Mesendoderm (in vitro differentiated cells): ENCODE measurements around the gene LAMB1.

Experiments used
- DNase-seq: peaks from one replicate; pipeline ENCODE4 v3.0.0; 2013
- H2AK5ac ChIP-seq: 2 replicates; pipeline ENCODE4 v1.6.1; 2013; ENCODE audit warnings: low read length, inconsistent platforms
- H2BK120ac ChIP-seq: 2 replicates; pipeline ENCODE4 v1.6.1; 2013; ENCODE audit warnings: low read depth, mild to moderate bottlenecking, low read length, moderate library complexity, mixed read lengths
- H2BK15ac ChIP-seq: replicated peaks from 2 replicates; pipeline ENCODE4 v1.6.1; 2013; ENCODE audit warnings: low read depth, mild to moderate bottlenecking, moderate library complexity
- H2BK5ac ChIP-seq: 2 replicates; pipeline ENCODE4 v1.6.1; 2013; ENCODE audit warnings: low read length, inconsistent platforms
- H3K18ac ChIP-seq: 2 replicates; pipeline ENCODE4 v1.6.1; 2013; ENCODE audit warnings: mild to moderate bottlenecking, low read length, mixed read lengths
- H3K23ac ChIP-seq: one replicate; pipeline ENCODE4 v1.6.1; 2013; ENCODE audit warnings: low read length
- H3K27ac ChIP-seq: 2 replicates; pipeline ENCODE4 v1.5.1; 2013; ENCODE audit warnings: low read depth, mild to moderate bottlenecking, inconsistent platforms, low read length, moderate library complexity
- H3K27me3 ChIP-seq: 2 replicates; pipeline ENCODE4 v1.6.1; 2013; ENCODE audit warnings: low read length, control low read depth, mild to moderate bottlenecking, inconsistent platforms; ENCODE audit not compliant: insufficient read depth, poor library complexity
- H3K36me3 ChIP-seq: 2 replicates; pipeline ENCODE4 v1.6.1; 2013; ENCODE audit warnings: low read length, inconsistent platforms; ENCODE audit not compliant: control insufficient read depth, insufficient read depth
- H3K4ac ChIP-seq: one replicate; pipeline ENCODE4 v1.6.1; 2013; ENCODE audit warnings: low read depth, mild to moderate bottlenecking, low read length, moderate library complexity
- H3K4me1 ChIP-seq: 2 replicates; pipeline ENCODE4 v1.6.1; 2013; ENCODE audit warnings: low read depth, low read length, inconsistent platforms; ENCODE audit not compliant: control insufficient read depth
- H3K4me2 ChIP-seq: 2 replicates; pipeline ENCODE4 v1.6.1; 2013; ENCODE audit warnings: low read length
- H3K4me3 ChIP-seq: 2 replicates; pipeline ENCODE4 v1.5.1; 2013; ENCODE audit warnings: mild to moderate bottlenecking, low read length
- H3K56ac ChIP-seq: one replicate; pipeline ENCODE4 v1.6.1; 2013; ENCODE audit warnings: low read length
- H3K79me1 ChIP-seq: 2 replicates; pipeline ENCODE4 v1.6.1; 2013; ENCODE audit warnings: low read length, inconsistent platforms
- H3K79me2 ChIP-seq: 2 replicates; pipeline ENCODE4 v1.6.1; 2013; ENCODE audit warnings: mild to moderate bottlenecking, low read length; ENCODE audit not compliant: control insufficient read depth, insufficient read depth
- H3K9ac ChIP-seq: 2 replicates; pipeline ENCODE4 v1.6.1; 2013; ENCODE audit warnings: low read length, inconsistent platforms
- H4K5ac ChIP-seq: one replicate; pipeline ENCODE4 v1.6.1; 2013; ENCODE audit warnings: low read length
- H4K8ac ChIP-seq: one replicate; pipeline ENCODE4 v1.6.1; 2013; ENCODE audit warnings: low read depth, mild to moderate bottlenecking, control low read depth, low read length, moderate library complexity
- WGBS: extraction: QIAGEN DNeasy Blood & Tissue Kit; methylation state at CpG from one replicate; pipeline ENCODE4 v1.1.7; 2013; ENCODE audit warnings: low lambda C conversion rate, missing lambda C conversion rate; ENCODE audit not compliant: insufficient coverage; ENCODE audit errors: extremely low coverage; 5-methylcytosine and 5-hydroxymethylcytosine counted together

Gene LAMB1

GRCh38 chr7:107878636-107879035, 124.3 kb downstream of the LAMB1 start:
- H2BK120ac ChIP-seq: no peak overlapping the region
- H3K23ac ChIP-seq: no peak overlapping the region
- H3K9ac ChIP-seq: no peak overlapping the region
- H3K4me3 ChIP-seq: no peak overlapping the region
- H3K79me2 ChIP-seq: no peaks in the 10 kb centered on the region
- H3K4me1 ChIP-seq: no peaks in the 10 kb centered on the region
- H3K79me1 ChIP-seq: no peaks in the 10 kb centered on the region
- no peak overlapping the region for H3K56ac ChIP-seq
- no peak overlapping the region for H4K8ac ChIP-seq
- no peak overlapping the region for H2AK5ac ChIP-seq
- no peak overlapping the region for H3K18ac ChIP-seq
- H3K27ac ChIP-seq: no peak overlapping the region
- H2BK5ac ChIP-seq: no peak overlapping the region
- H4K5ac ChIP-seq: no peak overlapping the region
- no peak overlapping the region for H3K4ac ChIP-seq
- no CpG with 5 or more reads among the region's 3 CpGs for whole genome bisulfite sequencing
- no peaks in the 10 kb centered on the region for H3K36me3 ChIP-seq
- no peak overlapping the region for H3K4me2 ChIP-seq
- DNase-seq: no peak
- no peak overlapping the region for H2BK15ac ChIP-seq
- H3K27me3 ChIP-seq: no peaks in the 10 kb centered on the region

DNA sequence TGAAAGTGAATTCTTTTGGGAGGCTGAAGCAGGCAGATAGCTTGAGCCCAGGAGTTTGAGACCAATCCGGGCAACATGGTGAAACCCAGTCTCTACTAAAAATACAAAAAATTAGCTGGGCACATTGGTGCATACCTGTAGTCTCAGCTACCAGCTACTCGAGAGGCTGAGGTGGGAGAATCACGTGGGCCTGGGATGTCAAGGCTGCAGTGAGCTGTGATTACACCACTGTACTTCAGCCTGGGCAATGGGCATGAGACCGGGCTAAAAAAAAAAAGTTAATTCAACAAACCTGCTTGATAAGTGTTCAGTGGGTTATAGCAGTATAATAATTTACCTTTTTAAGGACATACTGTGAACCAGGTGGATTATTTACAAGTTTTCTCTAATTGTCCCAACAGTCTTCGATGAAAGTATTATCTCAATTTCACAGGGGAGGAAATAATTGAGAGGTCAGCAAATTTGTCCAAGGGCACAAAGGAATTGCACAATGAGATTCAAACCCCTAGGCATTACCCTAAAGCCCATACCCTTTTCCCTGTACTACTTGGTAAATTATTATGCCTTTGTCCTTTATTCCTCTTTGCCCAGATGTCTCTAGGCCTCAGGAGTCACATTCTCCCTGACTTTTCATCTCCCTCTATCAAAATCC, 125.1 kb downstream of the LAMB1 start:
- Histone ChIP-seq H3K79me1 (no peaks in the 10 kb centered on the region), H3K23ac (no peak overlapping the region), H2AK5ac (no peak overlapping the region), H3K4ac (no peak overlapping the region), H3K4me2 (no peak overlapping the region), H4K5ac (no peak overlapping the region), H2BK5ac (no peak overlapping the region), H3K27ac (no peak overlapping the region), H2BK15ac (no peak overlapping the region), H3K56ac (no peak overlapping the region), H3K4me1 (no peaks in the 10 kb centered on the region), H3K27me3 (no peaks in the 10 kb centered on the region), H3K18ac (no peak overlapping the region), H3K36me3 (no peaks in the 10 kb centered on the region), H2BK120ac (no peak overlapping the region), H4K8ac (no peak overlapping the region), H3K4me3 (no peak overlapping the region), H3K79me2 (no peaks in the 10 kb centered on the region), H3K9ac (no peak overlapping the region)
- DNase-seq: no peak
- no CpG with 5 or more reads among the region's 5 CpGs for WGBS

- DNase-seq: no peak
- H3K4me3 ChIP-seq: no peak overlapping the region
Measured at GRCh38 chr7:107876916-107877315, 126.0 kb downstream of the LAMB1 start.

DNA sequence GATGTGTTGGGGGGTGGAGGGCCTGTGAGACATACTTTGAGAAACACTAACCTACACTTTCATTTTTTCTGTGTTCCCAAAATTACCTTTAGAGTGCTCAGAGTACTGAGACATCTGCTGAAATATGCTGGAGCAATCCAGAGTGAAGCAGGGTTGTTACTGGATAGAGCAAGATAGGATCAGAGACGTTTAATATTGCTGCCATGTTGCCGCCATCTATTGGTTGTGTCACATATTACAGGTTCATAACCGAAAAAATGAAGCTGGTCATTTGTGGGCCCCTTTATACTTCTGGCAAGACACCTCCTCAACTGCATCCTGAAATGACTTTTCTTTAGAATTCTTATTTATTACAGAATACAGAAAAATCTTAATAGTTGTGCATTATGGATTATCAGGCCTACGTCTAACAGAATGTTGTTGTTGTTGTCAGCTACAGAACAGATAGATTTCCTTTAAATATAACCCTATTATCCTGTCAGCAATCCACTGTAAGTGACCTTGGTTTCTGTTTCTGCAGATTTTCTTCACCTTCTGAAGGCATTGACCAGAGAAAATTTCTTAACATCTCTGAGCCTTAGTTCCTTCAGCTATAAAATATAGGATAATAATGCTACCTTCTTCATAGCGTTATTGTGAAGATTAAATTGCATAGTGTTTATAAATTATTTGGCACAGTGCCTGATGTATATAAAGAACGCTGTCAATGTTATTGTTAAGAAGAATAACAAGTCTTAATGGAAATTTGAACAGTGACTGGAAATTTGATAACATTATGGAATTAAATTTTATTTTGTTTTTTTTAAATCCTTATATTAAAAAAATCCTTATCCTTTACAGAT, 128.1 kb downstream of the LAMB1 start:
- no peak overlapping the region for H3K56ac ChIP-seq
- DNase-seq: peak; percentile 59
- no peak overlapping the region for H4K5ac ChIP-seq
- no peak overlapping the region for H3K9ac ChIP-seq
- H3K79me1 ChIP-seq: no peaks in the 10 kb centered on the region
- H3K4me2 ChIP-seq: no peak overlapping the region
- no peak overlapping the region for H3K4ac ChIP-seq
- no peak overlapping the region for H3K23ac ChIP-seq
- no CpG with 5 or more reads among the region's 6 CpGs for WGBS
- no peak overlapping the region for H4K8ac ChIP-seq
- no peak overlapping the region for H3K18ac ChIP-seq
- H2BK15ac ChIP-seq: no peak overlapping the region
- no peak overlapping the region for H3K4me3 ChIP-seq
- no peak overlapping the region for H3K27ac ChIP-seq
- H3K27me3 ChIP-seq: no peaks in the 10 kb centered on the region
- no peaks in the 10 kb centered on the region for H3K79me2 ChIP-seq
- H2BK120ac ChIP-seq: no peak overlapping the region
- H3K4me1 ChIP-seq: no peaks in the 10 kb centered on the region
- no peak overlapping the region for H2AK5ac ChIP-seq
- H2BK5ac ChIP-seq: no peak overlapping the region
- H3K36me3 ChIP-seq: no peaks in the 10 kb centered on the region

More at GRCh38 chr7:107876916-107877315, 126.0 kb downstream of the LAMB1 start:
- Histone ChIP-seq H3K36me3 (no peaks in the 10 kb centered on the region), H2AK5ac (no peak overlapping the region), H2BK5ac (no peak overlapping the region), H3K27ac (no peak overlapping the region), H2BK120ac (no peak overlapping the region), H3K4me2 (no peak overlapping the region), H3K18ac (no peak overlapping the region), H4K5ac (no peak overlapping the region), H3K27me3 (no peaks in the 10 kb centered on the region), H3K9ac (no peak overlapping the region), H3K23ac (no peak overlapping the region), H3K4me1 (no peaks in the 10 kb centered on the region), H3K56ac (no peak overlapping the region), H2BK15ac (no peak overlapping the region), H4K8ac (no peak overlapping the region), H3K79me1 (no peaks in the 10 kb centered on the region), H3K79me2 (no peaks in the 10 kb centered on the region), H3K4ac (no peak overlapping the region)
- WGBS: no CpG with 5 or more reads among the region's 2 CpGs

DNA sequence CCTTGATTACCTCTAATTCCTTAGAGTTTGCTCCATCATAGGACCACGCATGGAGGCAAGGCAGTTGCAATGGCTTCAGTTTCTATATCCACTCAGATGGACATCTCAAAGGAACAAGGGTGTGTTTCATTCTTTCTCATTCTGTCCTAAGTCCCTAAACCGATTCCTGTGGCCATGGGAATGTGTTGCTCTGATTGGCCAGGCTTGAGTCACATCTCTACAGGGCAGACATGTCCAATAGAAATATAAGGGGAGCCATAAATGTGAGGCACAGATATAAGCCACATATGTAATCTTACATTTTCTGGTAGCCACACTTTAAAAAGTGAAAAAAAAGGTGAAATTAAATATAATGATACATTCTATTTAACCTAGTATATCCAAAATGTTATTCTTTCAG, 128.8 kb downstream of the LAMB1 start:
- H3K18ac ChIP-seq: no peak overlapping the region
- H2BK15ac ChIP-seq: no peak overlapping the region
- no peaks in the 10 kb centered on the region for H3K79me1 ChIP-seq
- H3K4ac ChIP-seq: no peak overlapping the region
- H3K9ac ChIP-seq: no peak overlapping the region
- no CpG with 5 or more reads among the region's 2 CpGs for WGBS
- H3K4me3 ChIP-seq: no peak overlapping the region
- H3K56ac ChIP-seq: no peak overlapping the region
- H3K23ac ChIP-seq: no peak overlapping the region
- H3K4me2 ChIP-seq: no peak overlapping the region
- no peak overlapping the region for H2AK5ac ChIP-seq
- H3K27me3 ChIP-seq: no peaks in the 10 kb centered on the region
- no peak for DNase-seq
- H3K27ac ChIP-seq: no peak overlapping the region
- no peak overlapping the region for H2BK120ac ChIP-seq
- no peak overlapping the region for H2BK5ac ChIP-seq
- no peaks in the 10 kb centered on the region for H3K4me1 ChIP-seq
- no peaks in the 10 kb centered on the region for H3K79me2 ChIP-seq
- H4K8ac ChIP-seq: no peak overlapping the region
- no peak overlapping the region for H4K5ac ChIP-seq
- H3K36me3 ChIP-seq: no peaks in the 10 kb centered on the region
